Caki2 (cell line): ENCODE measurements around the gene DNAJC19. TPM values are rescaled to one million over a fixed set of nuclear protein-coding genes. Genes with fewer than 3 reads are reported as not detected.

Experiments
- DNase-seq: peaks from one replicate; pipeline ENCODE4 v3.0.0-alpha.2; 2015; ENCODE audit warnings: low read depth
- in situ Hi-C: cut with HindIII; loops from 2 replicates; pipeline ENCODE4 v1.10.0; 2016; ENCODE audit warnings: low sequenced_read_pairs, low pct_unique_long_range_greater_than_20kb, mixed read lengths
- total RNA-seq: library from RNA; depleted of rRNA; stranded (reverse); fragments of >200 nt; shearing (Covaris generic); gene quantifications from 2 replicates; pipeline ENCODE4 v1.2.3, GENCODE V29; 2014; ENCODE audit warnings: low replicate concordance; rRNA removed

The DNAJC19 gene
- total RNA-seq, 1 experiment from 2014 or later = 66.9 TPM

- in situ Hi-C loops = no loop called here
- no peak for DNase-seq
Observed at GRCh38 chr3:180973543-180973942, 16.0 kb downstream of the DNAJC19 start.

- in situ Hi-C loops = no loop called here
- DNase-seq = no peak
Observed at GRCh38 chr3:180970931-180971330, 18.6 kb downstream of the DNAJC19 start.

- in situ Hi-C loops = no loop called here
- no peak for DNase-seq
Observed at GRCh38 chr3:180962530-180962929, 27.0 kb downstream of the DNAJC19 start.

- DNase-seq = no peak
Observed at GRCh38 chr3:180961552-180961951, 28.0 kb downstream of the DNAJC19 start.

GRCh38 chr3:180961087-180961486, 28.4 kb downstream of the DNAJC19 start:
- in situ Hi-C loops = no loop called here
- DNase-seq = no peak

More at GRCh38 chr3:180961552-180961951, 28.0 kb downstream of the DNAJC19 start:
- in situ Hi-C loops = no loop called here

- in situ Hi-C loops = no loop called here
- no peak for DNase-seq
Observed at GRCh38 chr3:180959691-180960090, 29.8 kb downstream of the DNAJC19 start.

- in situ Hi-C loops = no loop called here
Observed at GRCh38 chr3:180947761-180948390, 41.7 kb downstream of the DNAJC19 start.

GRCh38 chr3:180940826-180941225, 48.7 kb downstream of the DNAJC19 start:
- no peak for DNase-seq
- in situ Hi-C loops = no loop called here

More at GRCh38 chr3:180947761-180948390, 41.7 kb downstream of the DNAJC19 start:
- DNase-seq = no peak

GRCh38 chr3:180934638-180935037, 54.9 kb downstream of the DNAJC19 start:
- no peak for DNase-seq
- in situ Hi-C loops = no loop called here

Other genes starting within 250 kb of the DNAJC19 start
- gene FXR1, start 77.1 kb downstream of the DNAJC19 start, total RNA-seq = 115 and 117 TPM in 2 replicates